A673 (cell line): ENCODE data around the gene PTPN18. TPM values are rescaled to one million over a fixed set of nuclear protein-coding genes. Genes with fewer than 3 reads are reported as not detected.

Experiments
- BruUV-seq: library from RNA; stranded (reverse); fragments of 400-500 nt; replicated peaks from 2 replicates; lab custom pipeline; 2021; lab: Mats Ljungman, UMichigan
- CTCF ChIA-PET: fragments of 300-600 bp; sonication (Branson Sonifier 250); formaldehyde crosslinking; loops from one replicate; lab custom pipeline; 2022; ENCODE audit warnings: antibody characterized with exemption; lab: Charles Lee
- POLR2A ChIA-PET: fragments of 300-600 bp; sonication (Branson Sonifier 250); formaldehyde crosslinking; loops from one replicate; lab custom pipeline; 2022; ENCODE audit warnings: antibody characterized with exemption; ENCODE audit not compliant: low non-redundant PET; lab: Charles Lee
- DNase-seq: peaks from one replicate; pipeline ENCODE4 v3.0.0-alpha.2; 2015; ENCODE audit warnings: low spot score
- H3K27ac ChIP-seq: fragments of 200-600 bp; sonication (generic); 2 replicates; pipeline ENCODE4 v1.5.1; 2016; ENCODE audit warnings: mixed run types, low read depth, mild to moderate bottlenecking, mixed read lengths, antibody characterized with exemption, low read length; ENCODE audit not compliant: poor library complexity, severe bottlenecking
- H3K27me3 ChIP-seq: fragments of 200-600 bp; sonication (generic); replicated peaks from 2 replicates; pipeline ENCODE4 v1.6.1; 2017; ENCODE audit warnings: mixed run types, low read depth, mild to moderate bottlenecking, mixed read lengths, antibody characterized with exemption, low read length; ENCODE audit not compliant: insufficient read depth, poor library complexity
- H3K36me3 ChIP-seq: fragments of 200-600 bp; sonication (generic); 2 replicates; pipeline ENCODE4 v1.6.1; 2016; ENCODE audit warnings: mixed run types, mild to moderate bottlenecking, mixed read lengths, antibody characterized with exemption, low read length; ENCODE audit not compliant: insufficient read depth, poor library complexity, severe bottlenecking
- H3K4me1 ChIP-seq: fragments of 200-600 bp; sonication (generic); 2 replicates; pipeline ENCODE4 v1.6.1; 2017; ENCODE audit warnings: mixed run types, mild to moderate bottlenecking, mixed read lengths, antibody characterized with exemption, low read length; ENCODE audit not compliant: insufficient read depth, poor library complexity, severe bottlenecking
- H3K4me3 ChIP-seq: fragments of 200-600 bp; sonication (generic); 2 replicates; pipeline ENCODE4 v1.5.1; 2016; ENCODE audit warnings: low read depth, mixed run types, mild to moderate bottlenecking, mixed read lengths, low read length; ENCODE audit not compliant: poor library complexity, severe bottlenecking
- H3K9me3 ChIP-seq: fragments of 200-600 bp; sonication (generic); 2 replicates; pipeline ENCODE4 v1.6.1; 2016; ENCODE audit warnings: mixed run types, low read depth, mild to moderate bottlenecking, mixed read lengths, antibody characterized with exemption, low read length; ENCODE audit not compliant: poor library complexity, severe bottlenecking
- CTCF ChIP-seq: fragments of 300-800, 200-600 bp; sonication (generic); conservative IDR thresholded peaks from 2 replicates; pipeline ENCODE4 v1.5.1; 2017; ENCODE audit warnings: low read depth, mild to moderate bottlenecking, antibody characterized with exemption, low read length, moderate library complexity, mixed read lengths
- EZH2 ChIP-seq: fragments of 200-600 bp; sonication (generic); IDR thresholded peaks from 2 replicates; pipeline ENCODE4 v1.6.1; 2017; ENCODE audit warnings: borderline replicate concordance, low read depth, mild to moderate bottlenecking, mixed read lengths, antibody characterized with exemption, low read length; ENCODE audit not compliant: poor library complexity, severe bottlenecking
- intact Hi-C: fragments of 100-400 bp; cut with micrococcal nuclease; formaldehyde crosslinking; loops from one replicate; pipeline ENCODE4 v1.10.0; 2022; ENCODE audit not compliant: unreplicated experiment
- total RNA-seq: library from RNA; stranded (reverse); gene quantifications from 2 replicates; pipeline ENCODE4 v1.2.3, GENCODE V29; 2021

PTPN18 gene
- total RNA-seq, 1 experiment from 2014 or later = 3.2 TPM

DNA sequence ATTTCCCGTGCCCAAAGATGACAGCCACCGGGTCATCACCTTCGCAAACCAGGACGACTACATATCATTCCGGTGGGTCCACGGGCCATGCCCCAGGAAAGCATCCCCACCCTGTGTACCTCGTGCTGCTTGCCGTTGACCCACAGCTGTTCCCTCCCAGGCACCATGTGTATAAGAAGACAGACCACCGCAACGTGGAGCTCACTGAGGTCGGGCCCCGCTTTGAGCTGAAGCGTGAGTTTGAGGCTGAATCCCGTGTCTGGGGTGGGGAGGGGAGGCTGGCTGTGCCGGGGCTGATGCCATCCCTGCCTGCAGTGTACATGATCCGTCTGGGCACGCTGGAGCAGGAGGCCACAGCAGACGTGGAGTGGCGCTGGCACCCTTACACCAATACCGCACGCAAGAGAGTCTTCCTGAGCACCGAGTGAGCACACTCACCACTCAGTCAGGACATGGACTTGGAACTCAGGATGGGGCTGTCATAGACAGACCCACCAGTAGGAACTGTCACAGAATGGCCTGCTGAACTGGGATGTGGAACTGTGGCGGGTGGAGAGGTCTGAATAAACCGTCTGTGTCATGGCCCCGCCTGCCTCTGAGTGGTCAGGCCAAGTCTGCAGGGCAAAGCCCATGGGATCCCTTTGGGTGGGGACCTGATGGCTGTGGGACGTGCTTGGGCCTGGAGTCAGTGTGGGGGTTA is 9.7 kb upstream of the PTPN18 start:
- no TSS peak for BruUV-seq
- ChIA-PET POLR2A (no interaction called here), CTCF (no interaction called here)
- no peak for TF ChIP-seq EZH2
- no peak for TF ChIP-seq CTCF
- Histone ChIP-seq H3K27me3 (no peaks in the 10 kb centered on the region), H3K4me1 (no peaks in the 10 kb centered on the region), H3K9me3 (no peaks in the 10 kb centered on the region), H3K27ac (no peak overlapping the region), H3K36me3 (peaks cover 40% of the 10 kb centered on the region), H3K4me3 (no peak overlapping the region)
- intact Hi-C loops = no loop called here
- no peak for DNase-seq

DNA sequence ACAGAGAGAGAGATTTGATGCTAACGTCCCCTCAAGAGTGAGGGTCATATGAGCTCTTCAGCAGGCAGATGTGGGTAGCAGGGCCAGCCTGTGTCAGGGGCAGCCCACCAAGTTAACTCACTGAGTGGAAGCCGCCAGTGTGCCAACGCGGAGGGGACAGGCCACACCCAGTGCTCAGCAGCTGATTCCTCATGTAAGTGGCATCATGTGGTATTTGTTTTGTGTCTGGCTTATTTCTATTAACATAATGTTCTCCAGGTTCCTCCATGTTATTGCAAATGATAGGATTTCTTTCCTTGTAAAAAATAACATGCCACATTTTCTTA is 9.2 kb upstream of the PTPN18 start:
- H3K36me3 ChIP-seq = peaks cover 40% of the 10 kb centered on the region
- CTCF ChIA-PET = no interaction called here
- no TSS peak for BruUV-seq
- no peak overlapping the region for H3K4me3 ChIP-seq
- H3K27me3 ChIP-seq = no peaks in the 10 kb centered on the region
- no peaks in the 10 kb centered on the region for H3K9me3 ChIP-seq
- POLR2A ChIA-PET = no interaction called here
- no peaks in the 10 kb centered on the region for H3K4me1 ChIP-seq
- TF ChIP-seq EZH2 = no peak
- intact Hi-C loops = no loop called here
- no peak for DNase-seq
- H3K27ac ChIP-seq = no peak overlapping the region

GRCh38 chr2:130347220-130347925 is 8.5 kb upstream of the PTPN18 start:
- CTCF ChIA-PET = no interaction called here
- no peaks in the 10 kb centered on the region for H3K27me3 ChIP-seq
- H3K4me3 ChIP-seq = no peak overlapping the region

More at GRCh38 chr2:130347220-130347925, 8.5 kb upstream of the PTPN18 start:
- H3K4me1 ChIP-seq = no peaks in the 10 kb centered on the region
- POLR2A ChIA-PET = no interaction called here
- no TSS peak for BruUV-seq
- H3K36me3 ChIP-seq = peaks cover 40% of the 10 kb centered on the region
- no peak overlapping the region for H3K27ac ChIP-seq
- TF ChIP-seq CTCF (no peak), EZH2 (no peak)
- no peak for DNase-seq
- H3K9me3 ChIP-seq = no peaks in the 10 kb centered on the region
- intact Hi-C loops = no loop called here
